Stimulated activated CD4-positive, alpha-beta T cell treated with anti-CD3 and anti-CD28 coated beads, TNF-alpha, amount 100 ng/mL, for 48 hours (primary cell): Measurements from ENCODE around the gene CACNA1C.
A peak's percentile ranks its signal among the peaks of the same experiment; 100 is the strongest.

Experiments used
- DNase-seq, 3 donors: peaks; one replicate each; pipeline ENCODE4 v3.0.0-alpha.2; 2020; ENCODE audit warnings: low read depth in 3 of 3

The CACNA1C gene

DNA sequence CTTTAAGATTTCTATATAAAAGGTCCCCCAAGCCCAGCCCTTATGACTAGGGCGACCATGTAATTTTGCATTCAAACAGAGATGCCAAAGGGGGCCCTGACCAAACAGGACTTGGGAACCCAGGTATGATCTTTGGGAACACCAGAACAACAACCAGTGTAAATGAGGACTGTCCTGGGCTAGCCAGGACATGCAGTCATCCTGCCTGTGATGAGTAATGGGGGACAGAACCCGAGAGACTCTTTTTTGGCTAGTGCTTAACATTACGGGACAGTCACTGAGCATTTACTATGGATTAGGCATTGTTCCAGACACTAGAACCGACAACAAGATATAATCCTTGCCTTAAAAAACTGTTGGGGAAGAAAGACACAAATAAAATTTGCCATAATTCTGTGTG, 337.3 kb downstream of the CACNA1C start:
- DNase-seq = no peak

DNA sequence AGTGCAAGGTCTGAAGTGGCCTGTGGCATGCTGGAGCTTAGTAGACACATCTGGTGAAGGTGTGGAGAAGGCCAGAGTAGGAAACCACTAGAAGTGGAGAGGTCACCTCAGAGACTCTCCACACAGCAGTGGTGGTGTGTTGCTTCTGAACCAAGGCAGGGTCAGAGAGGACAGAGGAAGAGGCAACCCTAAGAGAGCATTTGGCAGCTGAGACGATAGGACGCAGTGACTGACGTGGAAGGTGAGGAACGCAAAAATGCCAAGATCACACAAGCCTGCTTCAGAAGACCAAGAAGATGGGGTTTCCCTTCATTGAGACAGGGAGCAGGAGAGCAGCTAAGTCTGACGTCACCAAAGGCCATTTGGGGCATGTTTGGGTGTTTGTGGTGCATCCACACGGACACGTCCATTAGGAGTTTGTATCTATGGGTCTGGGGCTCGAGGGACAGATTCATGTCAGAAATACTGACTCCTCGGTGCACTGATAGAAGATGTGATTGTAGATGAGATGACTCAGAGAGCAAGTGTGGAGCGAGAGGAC, 338.1 kb downstream of the CACNA1C start:
- DNase-seq = no peak

DNA sequence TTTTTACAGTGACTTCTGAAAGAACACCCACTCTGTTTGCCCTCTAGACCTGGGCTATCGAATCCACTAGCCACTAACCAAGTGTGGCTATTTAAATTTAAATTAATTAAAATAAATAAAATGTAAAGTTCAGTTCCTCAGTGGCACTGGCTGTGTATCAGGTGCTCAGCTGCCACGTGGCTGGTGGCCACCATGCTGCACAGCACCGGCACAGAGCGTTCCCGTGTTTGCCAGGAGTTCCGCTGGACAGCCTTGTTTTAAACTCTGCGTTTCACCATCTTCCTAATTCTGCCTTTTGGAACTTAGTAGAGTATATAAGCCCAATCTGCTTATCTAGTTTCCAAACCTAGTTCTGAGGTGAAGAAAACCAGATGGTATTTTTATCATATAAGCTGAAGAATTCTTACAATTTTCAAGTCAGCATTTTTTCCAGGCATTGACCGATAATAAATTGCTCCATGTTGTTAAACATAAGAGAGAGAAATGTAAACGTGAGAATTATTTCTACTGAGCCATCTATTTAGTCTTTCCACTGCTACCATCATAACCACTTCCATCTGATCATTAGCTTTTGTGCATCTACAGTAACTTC, 339.0 kb downstream of the CACNA1C start:
- no peak for DNase-seq

GRCh38 chr12:2393016-2393415, 340.2 kb downstream of the CACNA1C start:
- no peak for DNase-seq

- DNase-seq = no peak
Observed at GRCh38 chr12:2393996-2394395, 341.2 kb downstream of the CACNA1C start.

- peak in 2 of 3 donors; percentile 8 to 28 for DNase-seq
Observed at GRCh38 chr12:2395354-2395977, 342.7 kb downstream of the CACNA1C start.

GRCh38 chr12:2396448-2396871, 343.7 kb downstream of the CACNA1C start:
- DNase-seq = no peak

GRCh38 chr12:2397356-2398045, 344.7 kb downstream of the CACNA1C start:
- DNase-seq = no peak

DNA sequence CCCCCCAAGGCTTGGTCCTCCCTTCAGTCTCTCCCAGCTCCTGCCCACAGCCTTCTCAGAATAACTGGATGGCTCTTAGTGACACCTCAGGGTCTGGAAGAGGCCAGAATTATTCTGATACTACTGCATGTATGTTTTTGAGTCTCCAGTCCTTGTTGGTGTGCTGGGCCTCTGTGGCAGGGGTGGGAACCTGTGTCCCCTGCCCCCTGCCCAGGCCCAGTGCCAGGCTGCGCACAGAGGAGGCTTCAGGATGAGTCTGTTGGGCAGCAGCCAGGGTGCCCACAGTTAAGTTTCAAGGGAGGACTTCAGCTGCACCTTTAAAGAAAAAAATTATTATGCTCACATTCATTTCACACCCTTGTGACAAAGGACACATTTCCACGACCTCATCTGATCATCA, 348.3 kb downstream of the CACNA1C start:
- DNase-seq = no peak

GRCh38 chr12:2402073-2402579, 349.3 kb downstream of the CACNA1C start:
- DNase-seq = no peak

GRCh38 chr12:2403221-2403976, 350.6 kb downstream of the CACNA1C start:
- no peak for DNase-seq

DNA sequence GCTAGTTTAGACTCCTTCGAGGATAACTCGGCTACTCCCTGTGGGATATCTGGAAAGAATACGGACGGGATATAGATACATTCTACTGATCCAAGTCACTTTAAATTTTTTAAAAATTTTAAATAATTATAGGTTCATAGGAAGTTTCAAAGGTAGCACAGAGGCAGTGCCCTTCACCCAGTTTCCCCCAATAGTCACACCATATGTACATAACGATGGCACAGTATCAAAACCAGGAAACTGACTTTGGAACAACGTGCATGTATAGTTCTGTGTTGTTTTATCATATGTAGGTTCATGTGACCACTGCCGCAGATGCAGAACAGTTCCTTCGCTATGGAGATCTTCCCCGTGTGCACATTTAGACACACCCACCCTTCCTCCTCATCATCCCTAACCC, 352.3 kb downstream of the CACNA1C start:
- DNase-seq = no peak

- DNase-seq = no peak
Observed at GRCh38 chr12:2406903-2407302, 354.1 kb downstream of the CACNA1C start.

DNA sequence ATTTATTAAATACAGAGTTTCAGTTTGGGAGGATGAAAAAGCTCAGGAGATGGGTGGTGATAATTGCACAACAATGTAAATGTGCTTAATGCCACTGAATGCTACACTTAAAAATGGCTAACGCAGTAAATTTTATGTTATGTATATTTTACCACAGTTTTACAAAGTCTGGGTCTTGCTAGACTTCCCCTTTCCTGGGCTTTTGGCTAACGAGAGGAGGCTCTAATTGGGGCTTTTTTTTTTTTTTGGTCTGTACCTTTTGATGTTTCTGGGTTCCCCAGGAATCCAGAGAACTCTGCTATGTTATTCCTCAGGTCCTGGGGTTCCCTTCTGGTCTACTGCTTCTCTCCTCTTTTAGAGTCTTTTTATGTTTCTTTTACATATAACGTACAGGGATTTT, 355.5 kb downstream of the CACNA1C start:
- DNase-seq = no peak

DNA sequence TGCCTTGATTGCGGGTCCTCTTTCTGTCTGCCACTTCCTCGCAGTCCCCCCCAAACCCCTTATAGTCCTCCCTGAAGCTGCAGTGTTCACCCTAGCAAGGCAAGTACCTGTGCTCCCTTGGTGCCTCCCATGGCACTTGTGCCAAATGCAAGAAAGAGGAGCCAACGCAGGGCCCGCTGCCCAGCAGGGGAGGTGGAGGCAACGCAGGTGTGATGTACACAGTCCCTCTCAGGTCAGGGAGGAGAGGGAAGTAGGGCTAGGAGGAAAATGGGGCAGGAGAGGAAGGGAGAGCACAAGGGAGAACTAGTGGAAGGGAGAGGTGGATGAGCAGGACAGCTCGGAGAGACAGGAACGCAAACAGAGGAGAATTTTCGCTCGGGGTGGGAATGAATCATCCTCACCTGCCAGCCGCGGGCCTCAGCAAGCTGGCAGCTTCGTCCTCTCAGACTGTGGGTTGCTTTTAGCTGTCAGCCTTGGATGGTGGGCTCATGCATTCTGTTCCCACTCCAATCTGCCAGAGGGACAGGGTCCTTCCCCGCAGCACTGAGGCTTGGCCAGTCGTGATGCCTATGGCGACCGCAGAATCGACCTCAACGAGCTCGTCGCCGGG, 357.0 kb downstream of the CACNA1C start:
- DNase-seq = no peak

DNA sequence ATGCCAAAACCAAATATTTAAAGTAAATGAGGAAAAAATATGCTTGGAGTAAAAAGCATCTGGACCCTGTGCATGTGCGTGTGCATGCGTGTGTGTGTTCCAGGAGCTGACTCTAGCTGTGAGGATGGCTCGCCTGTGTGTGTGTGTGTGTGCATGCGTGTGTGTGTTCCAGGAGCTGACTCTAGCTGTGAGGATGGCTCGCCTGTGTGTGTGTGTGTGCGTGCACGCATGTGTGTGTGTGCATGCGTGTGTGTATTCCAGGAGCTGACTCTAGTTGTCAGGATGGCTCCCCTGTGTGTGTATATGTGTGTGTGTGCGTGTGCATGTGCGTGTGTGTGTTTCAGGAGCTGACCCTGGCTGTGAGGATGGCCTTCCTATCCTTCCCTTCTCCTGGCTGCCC, 357.7 kb downstream of the CACNA1C start:
- no peak for DNase-seq

- no peak for DNase-seq
Observed at GRCh38 chr12:2411011-2411410, 358.2 kb downstream of the CACNA1C start.

DNA sequence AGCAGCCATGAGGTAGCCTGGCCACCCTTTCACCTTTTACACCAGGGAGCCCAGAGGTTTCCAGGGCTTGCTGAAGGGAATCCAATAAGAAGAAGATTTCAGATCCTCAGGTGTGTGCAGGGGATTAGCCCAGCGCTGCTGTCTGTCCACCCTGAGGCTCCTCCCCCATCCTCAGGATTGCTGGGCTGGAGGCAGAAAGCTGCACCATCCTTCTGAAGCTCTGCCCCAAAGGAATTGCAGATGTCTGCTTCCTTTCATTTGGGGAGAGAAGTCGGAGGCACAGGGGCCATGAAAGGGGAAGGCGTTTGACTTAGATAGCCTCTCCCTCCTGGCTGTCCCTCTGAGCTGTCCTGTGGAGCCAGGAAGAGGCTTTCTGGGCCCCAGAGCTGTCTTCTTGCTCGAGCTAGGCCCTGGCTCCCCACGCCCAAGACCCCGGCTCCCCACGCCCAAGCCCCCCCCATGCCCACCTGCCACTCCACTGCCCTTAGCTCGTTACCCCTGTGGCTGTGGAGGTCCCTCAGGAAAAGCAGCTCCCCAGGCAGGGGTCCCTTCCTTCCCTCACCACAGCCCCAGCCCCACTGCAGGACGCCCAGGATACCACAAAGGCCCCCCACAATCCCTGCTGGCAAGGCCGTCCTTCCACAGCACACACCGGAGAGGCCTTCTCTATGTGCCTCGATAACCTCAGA, 359.0 kb downstream of the CACNA1C start:
- no peak for DNase-seq

GRCh38 chr12:2412305-2412643, 359.5 kb downstream of the CACNA1C start:
- no peak for DNase-seq

DNA sequence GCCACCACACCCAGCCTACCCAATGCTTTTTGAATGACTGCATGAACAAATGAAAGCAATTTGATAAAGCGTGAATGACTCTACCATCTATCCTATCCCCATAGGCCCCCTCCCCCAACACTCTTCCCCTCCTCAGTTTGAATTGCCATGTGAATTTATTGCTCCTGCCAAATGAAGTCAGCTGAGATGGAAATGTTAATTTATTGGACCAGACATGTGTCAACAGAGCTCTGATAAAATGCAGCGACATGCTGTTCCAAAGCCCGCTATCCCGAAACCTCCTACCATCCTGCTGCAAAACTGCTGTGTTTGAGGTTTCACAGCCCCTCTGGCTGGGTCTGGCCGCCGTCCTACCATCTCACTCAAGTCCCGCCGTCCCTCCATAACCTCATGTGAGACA, 360.5 kb downstream of the CACNA1C start:
- DNase-seq = no peak
